GM19324 (cell line): Measurements from ENCODE around the gene SLC66A2.

Experiments
- ATAC-seq: cut with Tn5 transposase; IDR thresholded peaks from one replicate; pipeline ENCODE4 v1.9.1; 2021; ENCODE audit warnings: mild to moderate bottlenecking, moderate library complexity; ENCODE audit not compliant: unreplicated experiment, low FRiP score

Gene SLC66A2

DNA sequence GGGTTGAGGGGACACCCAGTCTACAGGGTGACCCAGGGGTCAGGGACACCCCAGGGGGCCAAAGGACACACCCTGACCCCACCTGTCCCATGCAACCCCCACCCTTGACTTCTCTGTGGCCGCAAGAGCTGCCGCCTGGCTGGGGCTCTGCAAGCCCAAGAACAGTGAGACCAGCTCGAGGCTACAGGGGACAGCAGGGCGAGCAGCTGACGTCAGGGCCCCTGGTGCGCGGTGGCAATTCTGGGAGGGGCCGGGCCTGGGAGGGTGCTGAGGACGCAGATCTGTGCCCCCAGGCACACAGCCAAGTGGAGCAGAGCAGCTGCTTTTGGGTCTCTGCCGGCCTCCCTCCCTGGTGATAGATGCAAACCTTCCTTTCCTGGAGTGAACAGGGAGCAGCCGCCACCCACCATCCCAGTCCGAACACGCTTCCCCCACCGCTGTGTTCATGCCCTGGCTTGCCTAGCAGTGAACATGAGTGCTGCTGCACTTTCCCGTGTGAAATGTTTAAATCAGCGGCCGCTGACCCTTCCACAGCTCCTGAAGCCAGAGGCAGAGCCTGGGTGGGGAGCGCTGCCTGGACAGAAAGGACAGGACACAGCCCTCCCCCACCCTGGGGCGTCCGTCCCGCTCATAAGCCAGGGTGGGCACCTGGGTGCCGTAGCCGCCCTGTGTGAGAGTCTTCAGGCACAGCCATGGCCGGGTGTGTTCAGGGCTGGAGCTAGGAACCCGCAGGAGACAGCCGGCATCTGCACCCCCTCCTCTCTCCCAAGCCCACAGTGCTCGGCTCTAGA lies 46.9 kb downstream of the SLC66A2 start:
- ATAC-seq = no peak

DNA sequence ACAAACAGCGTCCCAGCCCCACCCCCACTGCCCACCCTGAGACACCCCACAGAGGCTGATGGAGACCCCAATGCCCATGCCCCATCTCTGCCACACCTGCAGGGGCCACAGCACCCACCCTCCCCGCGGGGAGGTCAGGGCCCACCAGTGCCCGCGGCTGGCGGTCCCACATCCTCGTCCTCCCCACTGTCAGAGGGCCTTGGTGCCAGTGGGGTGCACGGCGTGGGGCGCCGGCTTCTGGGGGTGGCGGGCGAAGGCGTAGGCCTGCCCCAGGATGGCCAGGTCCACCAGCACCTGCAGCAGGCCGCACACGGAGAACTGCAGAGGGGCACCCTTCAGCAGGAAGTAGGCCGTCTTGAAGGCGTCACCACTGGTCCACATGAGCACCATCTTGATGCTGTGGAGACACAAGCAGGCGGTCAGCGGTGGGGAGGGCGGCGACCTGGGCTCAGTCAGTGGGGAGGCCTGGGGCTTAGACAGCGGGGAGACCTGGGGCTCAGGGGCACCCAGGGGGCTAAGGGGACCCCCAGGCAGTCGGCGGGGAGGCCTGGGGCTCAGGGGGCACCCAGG lies 47.6 kb downstream of the SLC66A2 start:
- ATAC-seq = no peak

DNA sequence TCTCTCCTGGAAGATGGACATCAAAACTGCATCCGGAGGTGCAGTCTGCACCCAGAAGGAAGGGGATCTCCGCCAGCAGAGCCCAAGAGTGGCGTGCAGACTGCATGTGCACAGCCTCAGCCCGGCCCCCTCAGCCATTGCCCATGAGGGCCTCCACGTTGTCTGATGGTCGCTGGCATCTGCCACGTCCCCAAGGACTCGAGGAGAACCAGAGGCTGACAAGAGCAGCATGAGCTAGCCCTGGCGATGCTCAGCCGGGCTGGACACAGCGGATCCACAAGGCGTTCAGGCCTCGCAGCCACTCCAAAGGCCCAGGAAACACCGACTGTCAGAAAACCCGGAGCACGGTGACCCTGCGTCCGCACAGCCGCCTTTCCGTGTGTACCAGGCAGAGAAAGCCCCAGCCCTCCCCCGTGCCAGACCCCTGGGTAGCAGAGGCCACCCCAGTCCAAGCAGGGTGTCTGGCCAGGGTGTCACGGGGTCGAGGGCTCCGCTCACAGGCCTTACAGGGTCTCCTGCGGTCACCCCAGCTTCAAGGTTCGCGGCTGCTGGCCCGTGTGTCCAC lies 48.3 kb downstream of the SLC66A2 start:
- no peak for ATAC-seq

DNA sequence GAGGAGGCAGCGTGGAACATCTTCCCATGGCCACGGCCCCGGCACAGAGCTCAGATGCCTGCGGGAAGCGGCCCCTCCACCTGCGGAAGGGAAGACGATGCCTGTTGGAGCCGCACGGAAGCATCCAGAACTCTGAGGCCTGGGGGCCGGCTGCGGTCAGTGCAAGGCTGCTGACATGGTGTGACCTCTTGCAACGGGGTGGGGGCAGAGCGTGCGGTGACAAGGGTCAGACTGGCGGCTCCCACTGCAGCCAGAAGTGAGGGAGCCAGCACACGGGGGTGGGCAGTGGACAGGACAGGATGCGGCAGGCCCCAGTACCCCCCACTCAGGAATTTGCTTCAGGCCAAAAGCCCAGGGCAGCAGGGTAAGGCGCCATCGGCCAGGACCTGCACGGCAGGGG lies 48.8 kb downstream of the SLC66A2 start:
- ATAC-seq = no peak

DNA sequence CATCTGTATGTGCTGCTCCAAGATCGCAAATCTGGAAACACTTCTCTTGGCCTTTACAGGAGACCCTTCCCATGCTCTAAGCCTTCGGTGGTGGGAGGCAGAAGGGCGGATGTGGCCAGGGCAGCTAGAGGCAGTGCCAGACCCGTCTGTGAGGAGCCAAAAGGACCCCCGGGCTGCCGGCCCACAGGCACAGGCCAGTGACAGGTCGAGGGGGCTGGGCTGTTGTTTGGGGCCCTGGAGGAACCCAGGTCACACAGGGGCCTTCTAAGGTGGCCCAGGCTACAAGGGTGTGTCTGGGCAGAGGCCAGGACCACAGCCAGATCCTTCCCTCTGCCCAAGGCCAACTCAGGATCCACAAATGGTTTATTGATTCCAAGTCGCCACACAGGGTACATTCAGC lies 49.4 kb downstream of the SLC66A2 start:
- ATAC-seq = no peak

DNA sequence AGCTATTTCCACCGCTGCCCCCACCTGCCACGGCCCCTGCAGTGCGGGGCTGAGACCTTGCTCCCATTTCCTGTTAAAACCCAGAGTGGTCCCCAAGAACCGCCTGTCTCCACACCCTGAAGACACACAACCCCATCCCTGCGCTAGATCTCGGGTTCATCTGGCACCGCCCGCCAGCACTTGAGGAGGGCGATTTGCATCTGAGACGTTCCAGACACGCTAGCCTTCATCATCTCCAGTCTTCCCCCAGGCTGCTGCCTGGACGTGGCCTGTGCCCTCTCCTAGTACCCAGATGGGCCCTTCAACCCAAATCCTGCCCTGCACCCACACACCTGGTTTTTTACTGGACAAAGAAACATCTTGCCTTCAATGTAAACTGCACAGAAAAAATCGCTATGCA lies 49.8 kb downstream of the SLC66A2 start:
- ATAC-seq = no peak

DNA sequence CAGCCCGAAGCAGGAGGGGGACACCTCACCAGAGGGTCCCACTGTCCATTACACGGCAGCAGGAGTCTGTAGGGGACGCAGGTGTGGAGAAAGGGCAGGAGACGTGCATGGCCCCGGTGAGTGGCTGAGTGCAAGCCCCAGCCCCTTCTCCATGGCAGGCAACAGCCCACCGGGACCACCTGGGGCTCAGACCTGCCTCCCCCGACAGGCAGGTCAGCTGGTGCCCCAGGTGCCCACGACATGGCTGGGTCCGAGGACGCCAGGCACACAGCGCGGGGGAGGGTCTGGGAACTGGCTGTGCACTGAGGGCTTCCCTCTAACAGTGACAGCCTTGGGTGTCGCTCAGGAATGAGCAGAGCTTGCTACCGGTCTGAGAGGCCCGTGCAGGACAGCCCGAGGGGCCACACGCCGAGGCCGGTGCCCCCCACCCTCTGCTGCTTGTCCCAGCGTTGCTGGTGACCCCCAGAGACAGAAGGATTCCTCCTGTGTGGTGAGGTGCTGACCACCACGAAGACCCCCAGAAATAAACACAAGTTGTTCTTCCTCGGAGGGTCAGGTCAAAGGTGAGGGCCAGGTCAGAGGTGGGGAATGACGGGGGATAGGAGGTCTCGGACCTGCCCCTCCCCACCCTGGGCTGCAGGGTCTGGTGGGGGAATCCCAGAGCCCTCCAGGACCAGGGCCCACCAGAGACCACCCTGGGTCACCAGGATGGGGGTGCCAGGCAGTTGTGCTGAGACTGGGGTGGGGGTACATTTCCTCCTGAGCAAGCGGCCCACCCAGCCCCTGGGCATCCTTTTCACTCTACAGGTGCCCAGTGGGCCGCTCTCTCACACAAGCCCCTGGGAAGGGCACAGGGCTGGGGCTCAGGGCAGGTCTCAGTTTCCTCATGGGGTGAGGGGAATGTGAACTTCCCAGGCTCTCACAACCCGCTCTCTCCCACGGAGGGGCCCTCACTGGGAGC lies 50.6 kb downstream of the SLC66A2 start:
- no peak for ATAC-seq

DNA sequence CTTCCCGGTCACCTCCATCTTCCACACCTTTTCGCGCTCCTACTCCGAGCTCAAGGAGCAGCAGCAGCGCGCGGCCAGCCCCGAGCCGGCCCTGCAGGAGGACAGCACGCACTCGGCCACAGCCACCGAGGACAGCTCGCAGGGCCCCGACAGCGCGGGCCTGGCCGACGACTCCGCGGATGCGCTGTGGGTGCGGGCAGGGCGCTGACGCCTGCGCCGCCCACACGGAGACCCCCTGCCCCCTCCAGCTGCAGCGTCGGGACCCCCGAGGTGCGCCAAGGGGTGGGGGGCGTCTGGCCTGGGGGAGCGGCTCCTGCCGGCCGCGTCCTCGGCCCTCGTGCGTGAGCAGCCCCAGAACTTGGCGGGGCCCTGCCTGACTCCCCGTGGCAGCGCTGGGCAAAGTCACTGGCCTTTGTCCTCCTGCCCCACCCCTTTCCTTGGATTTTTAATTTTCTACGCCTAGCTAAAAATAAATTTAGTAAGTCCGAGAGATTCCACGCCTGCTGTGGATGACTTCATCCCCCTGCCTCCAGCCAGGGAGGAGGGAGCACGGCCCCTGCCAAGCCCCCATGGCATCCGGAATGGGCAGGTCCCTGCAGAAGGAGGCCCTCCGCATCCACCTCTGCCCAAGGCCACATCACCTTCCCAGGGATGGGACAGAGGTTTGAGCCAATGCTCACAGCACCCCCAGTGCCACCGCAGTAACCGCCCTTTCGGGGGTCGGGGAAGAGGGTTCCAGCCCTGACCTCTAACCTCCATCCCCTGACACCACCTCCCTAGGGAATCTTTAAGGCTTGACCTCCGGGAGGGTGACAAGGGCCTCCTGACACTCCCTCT lies 51.6 kb downstream of the SLC66A2 start:
- ATAC-seq = no peak

DNA sequence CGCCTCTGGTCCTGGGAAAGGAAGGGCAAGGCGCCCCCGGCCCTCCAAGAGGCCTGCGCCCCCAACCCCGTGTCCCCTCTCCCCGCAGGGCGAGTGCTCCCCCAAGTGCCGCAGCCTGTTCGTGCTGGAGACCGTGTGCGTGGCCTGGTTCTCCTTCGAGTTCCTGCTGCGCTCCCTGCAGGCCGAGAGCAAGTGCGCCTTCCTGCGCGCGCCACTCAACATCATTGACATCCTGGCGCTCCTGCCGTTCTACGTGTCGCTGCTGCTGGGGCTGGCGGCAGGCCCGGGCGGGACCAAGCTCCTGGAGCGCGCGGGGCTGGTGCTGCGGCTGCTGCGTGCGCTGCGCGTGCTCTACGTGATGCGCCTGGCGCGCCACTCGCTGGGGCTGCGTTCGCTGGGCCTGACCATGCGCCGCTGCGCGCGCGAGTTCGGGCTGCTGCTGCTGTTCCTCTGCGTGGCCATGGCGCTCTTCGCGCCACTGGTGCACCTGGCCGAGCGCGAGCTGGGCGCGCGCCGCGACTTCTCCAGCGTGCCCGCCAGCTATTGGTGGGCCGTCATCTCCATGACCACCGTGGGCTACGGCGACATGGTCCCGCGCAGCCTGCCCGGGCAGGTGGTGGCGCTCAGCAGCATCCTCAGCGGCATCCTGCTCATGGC lies 52.4 kb downstream of the SLC66A2 start:
- ATAC-seq = no peak

DNA sequence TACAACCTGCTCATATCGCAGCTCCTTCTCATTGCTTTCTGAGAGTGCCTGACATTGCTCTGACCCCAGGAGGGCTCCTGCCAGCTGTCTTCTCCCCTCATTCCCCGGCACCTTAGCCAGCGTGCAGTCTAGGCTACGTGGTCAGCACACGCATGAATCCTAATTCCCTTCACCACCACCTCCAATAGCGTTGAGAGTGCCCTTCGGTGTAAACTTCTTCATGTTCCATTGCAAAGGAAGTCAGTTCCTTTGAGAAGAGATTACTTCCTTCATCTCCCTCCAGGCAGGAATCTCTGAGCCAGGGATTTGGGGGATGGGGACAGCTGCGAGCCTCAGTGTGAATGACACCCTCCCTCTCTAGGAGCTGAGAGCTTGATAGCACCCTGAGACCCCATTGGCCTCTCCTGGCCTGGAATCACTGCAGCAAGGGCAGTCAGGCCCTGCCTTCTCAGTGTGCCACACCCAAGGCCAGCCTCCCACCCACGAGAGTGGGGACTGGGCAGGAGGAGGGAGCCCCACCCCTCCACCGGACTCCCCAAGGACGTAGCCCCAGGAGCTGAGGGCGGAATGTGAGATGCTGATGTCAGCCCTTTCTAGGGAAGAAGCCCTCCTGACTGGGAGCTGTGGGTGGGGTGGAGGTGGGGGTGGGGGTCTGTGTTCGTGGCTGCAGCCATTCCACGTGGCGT lies 53.4 kb downstream of the SLC66A2 start:
- ATAC-seq = no peak

DNA sequence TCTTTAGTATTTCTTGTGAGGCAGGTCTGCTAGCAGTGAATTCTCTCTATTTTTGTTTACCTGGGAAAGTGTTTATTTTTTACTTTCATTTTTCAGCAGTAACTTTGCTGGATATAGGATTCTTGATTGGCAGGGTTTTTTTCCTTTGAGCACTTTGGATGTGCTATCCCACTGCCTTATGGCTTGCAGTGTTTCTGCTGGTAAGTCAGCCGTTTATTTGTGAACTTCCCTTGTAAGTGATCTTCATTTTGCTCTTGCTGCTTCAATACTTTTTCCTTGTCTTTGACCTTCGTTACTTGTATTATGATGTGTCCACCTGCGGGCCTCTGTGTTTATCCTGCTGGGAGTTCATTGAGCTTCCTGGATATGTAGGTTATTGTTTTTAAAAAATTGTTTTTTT lies 54.7 kb downstream of the SLC66A2 start:
- no peak for ATAC-seq

DNA sequence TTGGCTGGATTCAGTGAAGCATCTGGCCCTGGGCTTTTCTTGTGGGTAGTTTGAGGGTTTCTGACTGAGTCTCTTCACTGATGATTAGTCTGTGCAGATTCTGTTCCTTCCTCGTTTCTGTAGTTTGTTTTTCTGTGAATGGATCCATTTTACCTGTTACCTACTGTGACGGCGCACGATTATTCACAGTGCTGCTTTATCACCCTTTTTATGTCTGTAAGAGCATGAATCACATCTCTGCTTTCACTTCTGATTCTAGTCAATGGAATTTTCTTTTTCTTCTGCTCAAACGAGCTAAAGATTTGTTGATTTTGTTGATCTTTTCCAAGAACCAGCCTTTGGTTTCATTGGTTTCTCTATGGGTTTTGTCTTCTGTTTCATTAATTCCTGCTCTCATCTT lies 60.8 kb downstream of the SLC66A2 start:
- no peak for ATAC-seq

DNA sequence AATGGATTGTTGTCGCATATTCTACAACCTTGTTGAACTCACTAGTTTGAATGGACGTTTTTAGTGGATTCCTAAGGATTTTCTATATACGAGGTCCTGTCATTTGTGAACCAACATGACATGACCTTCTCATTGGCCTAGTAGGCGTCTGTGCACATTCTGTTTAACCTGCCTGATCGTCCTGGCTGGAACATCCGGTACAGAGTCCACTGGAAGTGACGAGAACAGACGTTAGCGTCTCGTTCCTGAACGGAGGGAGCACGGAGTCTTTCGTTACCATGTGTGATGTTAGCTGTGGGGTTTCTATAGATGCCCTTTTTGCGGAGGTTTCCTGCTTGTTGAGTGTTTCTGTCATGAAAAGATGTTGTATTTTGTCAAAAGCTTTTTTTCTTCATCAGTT lies 61.9 kb downstream of the SLC66A2 start:
- ATAC-seq = no peak

DNA sequence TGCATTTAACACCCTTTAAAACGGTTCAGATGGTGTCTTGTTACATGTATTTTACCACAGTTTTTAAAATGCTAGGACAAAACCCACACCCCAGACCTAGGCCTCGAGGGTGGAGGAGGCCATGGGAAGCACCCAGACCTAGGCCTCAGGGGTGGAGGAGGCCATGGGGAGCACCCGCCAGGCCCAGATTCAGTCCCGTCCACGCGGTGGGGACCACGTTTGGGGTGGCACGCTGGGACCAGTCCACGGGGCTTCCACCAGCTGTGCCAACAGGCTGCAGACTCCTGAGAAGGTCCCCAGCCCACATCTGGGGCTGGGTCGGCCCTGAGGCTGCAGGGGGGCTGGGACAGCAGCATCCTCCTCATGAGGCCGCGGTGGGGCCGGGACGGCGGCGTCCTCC lies 63.4 kb downstream of the SLC66A2 start:
- no peak for ATAC-seq

DNA sequence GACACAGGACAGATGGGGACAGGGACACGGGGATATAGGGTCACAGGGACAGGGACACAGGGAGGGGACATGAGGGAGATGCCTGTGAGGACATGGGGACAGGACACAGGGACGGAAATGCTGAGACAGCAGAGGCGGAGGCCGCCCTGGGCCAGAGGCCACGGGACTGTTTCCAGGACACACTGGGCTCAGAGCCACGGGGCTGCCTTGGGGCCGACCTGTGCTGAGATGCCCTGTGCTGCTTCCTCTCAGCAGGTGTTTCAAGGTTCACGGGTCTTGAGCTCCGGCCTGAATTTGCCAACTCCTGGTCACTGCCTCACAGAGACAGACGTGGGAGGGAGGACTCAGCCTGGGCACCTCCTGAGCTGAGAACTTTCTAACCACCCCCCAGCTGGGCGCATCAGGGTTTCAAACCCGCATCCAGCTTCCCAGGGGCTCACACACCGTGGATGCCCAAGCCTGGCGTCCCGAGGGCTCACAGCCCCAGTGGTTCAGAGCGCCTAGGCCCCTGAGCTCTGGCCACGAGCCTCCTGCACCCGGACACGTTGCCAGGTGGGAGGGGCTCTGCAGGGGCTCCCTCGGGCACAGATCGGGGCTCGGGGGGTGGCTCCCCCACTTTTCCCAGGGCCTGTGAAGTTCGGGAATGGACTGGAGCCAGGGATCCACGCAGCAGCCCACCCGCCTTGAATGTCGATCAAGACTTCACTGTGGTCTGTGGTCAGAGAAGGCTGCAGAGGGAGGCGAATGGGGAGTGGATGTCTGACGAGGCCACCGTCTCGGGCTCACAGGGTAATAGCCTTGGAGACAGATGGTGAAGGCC lies 64.1 kb downstream of the SLC66A2 start:
- ATAC-seq = no peak

DNA sequence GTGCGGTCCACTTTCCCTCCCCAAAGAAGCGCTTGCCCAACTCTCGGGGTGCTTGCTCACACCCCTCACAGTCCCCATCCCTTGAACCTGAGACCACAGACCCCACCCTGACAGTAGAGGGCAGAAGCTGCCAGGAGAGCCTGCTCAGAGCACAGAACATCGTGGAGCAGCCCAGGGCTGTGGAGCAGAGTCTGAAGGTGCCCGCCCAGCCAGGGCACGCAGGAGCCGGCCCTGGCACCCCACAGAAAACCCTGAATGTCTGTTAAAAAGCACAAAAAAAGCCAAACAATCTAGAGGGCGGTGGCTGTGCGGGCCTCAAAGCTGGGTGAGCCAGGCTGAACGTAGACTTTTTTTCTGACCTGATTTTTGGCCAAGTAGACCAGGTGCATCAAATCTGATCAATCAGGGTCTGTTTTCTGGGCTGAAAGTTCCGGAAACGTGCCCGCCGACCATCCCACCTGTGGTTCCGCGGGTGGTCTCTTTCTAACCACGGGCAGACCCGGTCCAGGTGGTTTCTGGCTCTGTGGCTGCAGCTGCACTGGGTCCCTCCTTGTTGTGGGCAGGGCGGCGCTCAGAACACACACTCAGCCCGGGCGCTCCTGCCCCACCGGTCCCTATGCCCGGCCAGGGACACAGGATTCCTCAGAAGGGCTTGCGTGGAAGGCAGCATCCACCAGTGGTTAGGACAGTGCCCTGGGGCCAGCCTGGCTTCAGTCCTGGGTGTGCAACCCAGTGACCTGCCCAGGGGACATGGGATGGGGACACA lies 66.3 kb downstream of the SLC66A2 start:
- ATAC-seq = no peak

DNA sequence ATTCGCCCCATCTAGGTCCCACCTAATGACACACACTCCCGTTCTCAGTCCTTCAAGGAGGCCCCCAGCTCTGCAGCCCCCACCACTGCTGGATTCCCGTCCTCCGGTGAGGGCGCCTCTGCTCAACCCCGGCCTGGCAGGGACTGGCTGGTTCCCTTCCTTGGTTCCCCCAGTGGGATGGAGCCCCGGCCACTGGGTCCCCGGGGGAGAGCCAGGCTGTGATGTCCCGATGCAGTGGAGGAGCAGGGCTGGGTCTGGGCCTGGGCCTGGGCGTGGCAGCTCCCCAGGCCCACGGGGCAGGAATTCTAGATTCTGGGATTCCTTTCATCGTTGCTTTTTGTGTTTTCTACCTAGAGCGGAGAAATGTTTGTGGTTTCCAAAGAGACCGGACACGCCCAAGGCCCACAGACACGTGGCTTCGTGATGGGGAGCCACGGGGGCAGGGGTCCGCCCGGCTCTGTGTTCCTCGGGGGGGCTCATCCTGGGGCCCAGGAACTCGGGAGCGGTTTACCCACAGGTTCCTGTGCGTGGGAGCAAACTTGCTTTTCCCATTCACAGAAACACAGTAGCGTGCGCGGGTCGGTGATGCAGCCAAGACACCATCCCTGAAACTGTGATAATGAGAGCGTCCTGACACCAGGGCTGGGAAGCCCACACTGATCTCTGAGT lies 67.0 kb downstream of the SLC66A2 start:
- ATAC-seq = no peak
